ENCODE results near the gene SERPING1. TPM values are rescaled to one million over a fixed set of nuclear protein-coding genes. Genes with fewer than 3 reads are reported as not detected.

Gene SERPING1
- total RNA-seq, 1 experiment from 2014 or later, result 1.3 TPM

- in situ Hi-C loops (cut with HindIII; ENCODE audit: low pct_unique_long_range_greater_than_20kb, low sequenced_read_pairs) (no loop called here), intact Hi-C loops (cut with micrococcal nuclease; ENCODE audit: unreplicated experiment) (no loop called here)
- ChIA-PET CTCF (no interaction called here), POLR2A (no interaction called here)
- Histone ChIP-seq H3K36me3 (ENCODE audit: control insufficient read depth, insufficient read depth, low read length) (no peaks in the 10 kb centered on the region), H3K27me3 (ENCODE audit: control insufficient read depth, insufficient read depth, low read length) (no peaks in the 10 kb centered on the region), H3K4me3 (ENCODE audit: low read depth in 2 of 2, low read length in 2 of 2) (no peak overlapping the region), H3K4me1 (ENCODE audit: control insufficient read depth, insufficient read depth, low read length) (no peaks in the 10 kb centered on the region), H3K27ac (ENCODE audit: low read length) (no peak overlapping the region), H3K9me3 (ENCODE audit: control insufficient read depth, insufficient read depth, low read depth, low read length) (no peaks in the 10 kb centered on the region)
- TF ChIP-seq CTCF (IDR thresholded peaks at IDR 0.05) (no peak), REST (IDR thresholded peaks at IDR 0.05; ENCODE audit: insufficient read depth in 1 of 2, low read depth in 2 of 2, low read length in 1 of 2) (no peak), POLR2AphosphoS5 (IDR thresholded peaks at IDR 0.05; ENCODE audit: low read depth, low read length) (no peak), TCF7L2 (IDR thresholded peaks at IDR 0.05; ENCODE audit: low read depth, low read length) (no peak), SIN3A (IDR thresholded peaks at IDR 0.05; ENCODE audit: borderline replicate concordance, insufficient read depth, low read depth, low read length) (no peak)
- DNase-seq (ENCODE audit: low read depth, low spot score) (no peak), ATAC-seq (no peak)
- BruUV-seq (replicated peaks), result no TSS peak
These were observed 27.4 kb downstream of the SERPING1 start for GRCh38 chr11:57624864-57625263.

GRCh38 chr11:57626895-57627294 lies 29.4 kb downstream of the SERPING1 start:
- H3K36me3 ChIP-seq (ENCODE audit: control insufficient read depth, insufficient read depth, low read length), result no peaks in the 10 kb centered on the region
- no peak overlapping the region for H3K27ac ChIP-seq (ENCODE audit: low read length)
- H3K4me3 ChIP-seq (ENCODE audit: low read depth in 2 of 2, low read length in 2 of 2), result no peak overlapping the region
- CTCF ChIA-PET, result no interaction called here
- DNase-seq (ENCODE audit: low read depth, low spot score) (no peak), ATAC-seq (no peak)
- H3K4me1 ChIP-seq (ENCODE audit: control insufficient read depth, insufficient read depth, low read length), result no peaks in the 10 kb centered on the region
- intact Hi-C loops (cut with micrococcal nuclease; ENCODE audit: unreplicated experiment), result no loop called here
- no peak for TF ChIP-seq REST (IDR thresholded peaks at IDR 0.05; ENCODE audit: insufficient read depth in 1 of 2, low read depth in 2 of 2, low read length in 1 of 2)
- TF ChIP-seq POLR2AphosphoS5 (IDR thresholded peaks at IDR 0.05; ENCODE audit: low read depth, low read length), result no peak
- no peak for TF ChIP-seq CTCF (IDR thresholded peaks at IDR 0.05)
- no peak for TF ChIP-seq SIN3A (IDR thresholded peaks at IDR 0.05; ENCODE audit: borderline replicate concordance, insufficient read depth, low read depth, low read length)
- TF ChIP-seq TCF7L2 (IDR thresholded peaks at IDR 0.05; ENCODE audit: low read depth, low read length), result no peak
- POLR2A ChIA-PET, result interaction anchor here (0.7 kb wide), 1 partner anchor 7 kb away, joined by 3 read pairs; no protein-coding TSS in a partner anchor
- no TSS peak for BruUV-seq (replicated peaks)
- peaks cover 3% of the 10 kb centered on the region; the same call in 1 of the 2 replicates for H3K27me3 ChIP-seq (ENCODE audit: control insufficient read depth, insufficient read depth, low read length)
- in situ Hi-C loops (cut with HindIII; ENCODE audit: low pct_unique_long_range_greater_than_20kb, low sequenced_read_pairs), result no loop called here
- no peaks in the 10 kb centered on the region for H3K9me3 ChIP-seq (ENCODE audit: control insufficient read depth, insufficient read depth, low read depth, low read length)
